HepG2 (cell line): ENCODE results near the gene ADGRV1. TPM values are rescaled to one million over a fixed set of nuclear protein-coding genes. Genes with fewer than 3 reads are reported as not detected.

Source experiments
- ATAC-seq: fragments of 200-7000 bp; cut with Tn5 transposase; 3 replicates; pipeline ENCODE4 v1.9.1; 2020; ENCODE audit warnings: mild to moderate bottlenecking, moderate library complexity
- BruUV-seq: library from RNA; stranded (reverse); fragments of 400-500 nt; replicated peaks from 2 replicates; lab custom pipeline; 2021; lab: Mats Ljungman, UMichigan
- CTCF ChIA-PET: fragments of 300-600 bp; formaldehyde crosslinking; extraction: SDS; loops from one replicate; lab custom pipeline; 2021; ENCODE audit warnings: low total read pairs, inconsistent platforms, low intra/inter-chr PET ratio; lab: Yijun Ruan, JAX
- POLR2A ChIA-PET: fragments of 350-600 bp; sonication (Branson Sonifier 250); formaldehyde crosslinking; loops from one replicate; lab custom pipeline; 2020; ENCODE audit warnings: antibody characterized with exemption, inconsistent platforms; lab: Yijun Ruan, JAX
- DNase-seq: peaks from one replicate; pipeline ENCODE4 v3.0.0-alpha.2; 2015; ENCODE audit warnings: low spot score
- FAIRE-seq: peaks from 3 replicates; lab custom pipeline; 2011; peaks lifted over from hg19 to GRCh38; lab: Jason Lieb, UNC
- H2AFZ ChIP-seq: one replicate; pipeline ENCODE4 v1.6.1; 2011; ENCODE audit warnings: low read length, inconsistent platforms
- H3K27ac ChIP-seq: fragments of 300-600 bp; 3 replicates; pipeline ENCODE4 v1.8.0; 2011; ENCODE audit warnings: mixed run types, mild to moderate bottlenecking, mixed read lengths, low read length, inconsistent platforms; ENCODE audit not compliant: insufficient read depth; ENCODE audit errors: extremely low read length
- H3K27me3 ChIP-seq, 2 experiments: fragments of 200-600 bp in 1 of 2; 2 replicates in 1 of 2; 3 replicates in 1 of 2; pipeline versions ENCODE4 v1.6.0 to v1.8.0; 2011; ENCODE audit warnings: low read length in 2 of 2, mild to moderate bottlenecking in 2 of 2, moderate library complexity in 2 of 2, inconsistent platforms in 1 of 2; ENCODE audit not compliant: insufficient read depth in 2 of 2, control insufficient read depth in 1 of 2
- H3K36me3 ChIP-seq, 2 experiments: fragments of 200-600 bp in 1 of 2; replicated peaks in 1 of 2; 2 replicates in 1 of 2; 3 replicates in 1 of 2; pipeline versions ENCODE4 v1.5.1 to v1.8.0; 2011; ENCODE audit warnings: low read length in 2 of 2, inconsistent platforms in 1 of 2; ENCODE audit not compliant: insufficient read depth in 2 of 2, control insufficient read depth in 1 of 2
- H3K4me1 ChIP-seq: 2 replicates; pipeline ENCODE4 v1.5.1; 2012; ENCODE audit warnings: low read length, inconsistent platforms; ENCODE audit not compliant: insufficient read depth
- H3K4me2 ChIP-seq: 2 replicates; pipeline ENCODE4 v1.6.0; 2011; ENCODE audit warnings: low read depth, low read length, inconsistent platforms
- H3K4me3 ChIP-seq, 3 experiments: fragments of 200-600 bp in 1 of 3; sonication (generic), shearing (Covaris generic) in 1 of 3; replicated peaks in 1 of 3; 2 replicates each; pipeline ENCODE4 v1.5.1; 2011 to 2016; ENCODE audit warnings: low read length in 3 of 3, inconsistent platforms in 2 of 3, low read depth in 2 of 3, mild to moderate bottlenecking in 2 of 3, control low read depth in 1 of 3, mixed read lengths in 1 of 3; ENCODE audit not compliant: insufficient read depth in 1 of 3
- H3K79me2 ChIP-seq: one replicate; pipeline ENCODE4 v1.6.1; 2011; ENCODE audit warnings: low read length, inconsistent platforms; ENCODE audit not compliant: insufficient read depth
- H3K9ac ChIP-seq: 2 replicates; pipeline ENCODE4 v1.6.0; 2011; ENCODE audit warnings: mild to moderate bottlenecking, low read depth, low read length, inconsistent platforms; ENCODE audit not compliant: insufficient read depth
- H3K9me3 ChIP-seq: 2 replicates; pipeline ENCODE4 v1.5.1; 2012; ENCODE audit warnings: mild to moderate bottlenecking, low read length
- H4K20me1 ChIP-seq: 2 replicates; pipeline ENCODE4 v1.6.0; 2011; ENCODE audit warnings: inconsistent platforms, mild to moderate bottlenecking, low read length, moderate library complexity; ENCODE audit not compliant: insufficient read depth
- KDM5A ChIP-seq: fragments of 200-600 bp; sonication (generic); IDR thresholded peaks from 2 replicates; pipeline ENCODE4 v1.7.0; 2018; ENCODE audit warnings: antibody characterized with exemption, mild to moderate bottlenecking, low read length, borderline replicate concordance
- KIAA2018 ChIP-seq: sonication (generic); formaldehyde crosslinking; IDR thresholded peaks from 2 replicates; pipeline ENCODE4 v1.5.0; 2020; ENCODE audit warnings: mild to moderate bottlenecking, missing genetic modification reagents, borderline replicate concordance
- POLR2AphosphoS5 ChIP-seq: IDR thresholded peaks from 2 replicates; pipeline ENCODE4 v1.6.1; 2012; ENCODE audit warnings: low read depth, low read length
- ZNF672 ChIP-seq: sonication (generic); formaldehyde crosslinking; IDR thresholded peaks from 2 replicates; pipeline ENCODE4 v1.8.1; 2022; ENCODE audit warnings: missing genetic modification reagents
- WGBS: methylation state at CpG from one replicate; pipeline ENCODE4 v1.1.6; 2017; ENCODE audit warnings: low lambda C conversion rate; 5-methylcytosine and 5-hydroxymethylcytosine counted together
- in situ Hi-C: cut with HindIII; loops from 2 replicates; pipeline ENCODE4 v1.10.0; 2017; ENCODE audit warnings: low pct_unique_long_range_greater_than_20kb; ENCODE audit not compliant: extremely low pct_ligation_motif_present
- intact Hi-C: fragments of 100-400 bp; cut with micrococcal nuclease; formaldehyde crosslinking; loops from one replicate; pipeline ENCODE4 v1.10.0; 2022; ENCODE audit not compliant: unreplicated experiment
- polyA plus RNA-seq, 8 experiments: library from polyadenylated mRNA; depleted of rRNA in 3 of 8; stranded (reverse) in 7 of 8; unstranded in 1 of 8; fragments of >200 nt; fragmentation: Illumina TruSeq in 4 of 8; extraction: Trizol in 4 of 8; gene quantifications; 2 replicates each; pipeline versions ENCODE4 v1.2.1 to v1.2.3, GENCODE V29; 2011 to 2016; ENCODE audit warnings: low read depth in 4 of 8, missing spikeins in 1 of 8, mixed read lengths in 1 of 8; ENCODE audit not compliant: insufficient read depth in 1 of 8
- total RNA-seq, 5 experiments: library from RNA; depleted of rRNA; stranded (reverse); fragments of >200 nt; fragmentation: Illumina TruSeq; extraction: Trizol; gene quantifications; 2 replicates each; pipeline ENCODE4 v1.2.3, GENCODE V29; 2016; ENCODE audit warnings: low read depth in 1 of 5
- TF ChIP-seq, protein P1 (sequence below): sonication (generic); formaldehyde crosslinking; IDR thresholded peaks from 2 replicates; pipeline ENCODE4 v1.5.1; 2020; ENCODE audit warnings: missing genetic modification reagents, mild to moderate bottlenecking, borderline replicate concordance
- TF ChIP-seq, protein P2 (sequence below): IDR thresholded peaks from 2 replicates; pipeline ENCODE4 v1.6.1; 2016; ENCODE audit warnings: missing compliant biosample characterization, missing genetic modification reagents, borderline replicate concordance

The ADGRV1 gene
- total and polyA plus RNA-seq, 2 of the 13 experiments (the other 11 are each of a cell fraction or from before 2014, with no cell fraction given): 1.7 to 3.9 TPM

DNA sequence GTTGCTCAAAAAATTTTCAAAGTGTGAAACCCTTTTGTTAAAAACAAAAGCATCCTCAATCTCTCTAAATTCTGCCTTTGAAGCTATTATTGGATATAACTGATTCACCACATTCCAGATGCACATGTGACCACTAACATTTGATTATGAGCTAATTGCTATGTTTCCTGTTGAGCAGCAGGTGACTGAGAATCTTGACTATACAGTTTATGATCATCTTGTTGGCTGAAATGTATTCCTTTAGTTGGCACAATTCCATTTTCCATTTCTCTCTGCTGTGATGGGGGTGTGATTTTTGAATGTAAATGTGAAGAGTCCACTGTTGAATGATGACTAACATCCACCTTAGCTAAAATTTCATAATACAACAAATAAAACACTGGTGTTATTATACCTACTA is 39.9 kb upstream of the ADGRV1 start (continued):
- no peak for TF ChIP-seq POLR2AphosphoS5

GRCh38 chr5:90519081-90519480 is 39.5 kb upstream of the ADGRV1 start:
- Histone ChIP-seq H4K20me1 (no peaks in the 10 kb centered on the region), H3K9ac (no peak overlapping the region), H3K9me3 (no peaks in the 10 kb centered on the region), H3K27ac (no peak overlapping the region)
- intact Hi-C loops: no loop called here
- no TSS peak for BruUV-seq
- no peak for TF ChIP-seq KDM5A
- no peak for TF ChIP-seq ZNF672 (CRISPR knock-in tag)
- TF ChIP-seq, protein P1, sequence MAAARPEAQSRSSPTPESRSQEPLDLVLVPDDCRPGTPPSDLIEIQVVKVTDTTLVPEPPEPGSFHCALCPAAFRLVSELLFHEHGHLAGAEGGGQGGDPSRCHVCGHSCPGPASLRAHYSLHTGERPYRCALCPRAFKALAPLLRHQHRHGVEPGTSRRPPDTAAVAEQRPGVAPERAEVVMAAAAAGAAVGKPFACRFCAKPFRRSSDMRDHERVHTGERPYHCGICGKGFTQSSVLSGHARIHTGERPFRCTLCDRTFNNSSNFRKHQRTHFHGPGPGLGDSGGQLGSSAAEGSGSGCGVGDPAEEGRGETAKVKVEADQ (CRISPR knock-in tag): no peak
- no peak for TF ChIP-seq KIAA2018 (CRISPR knock-in tag)
- TF ChIP-seq, protein P2, sequence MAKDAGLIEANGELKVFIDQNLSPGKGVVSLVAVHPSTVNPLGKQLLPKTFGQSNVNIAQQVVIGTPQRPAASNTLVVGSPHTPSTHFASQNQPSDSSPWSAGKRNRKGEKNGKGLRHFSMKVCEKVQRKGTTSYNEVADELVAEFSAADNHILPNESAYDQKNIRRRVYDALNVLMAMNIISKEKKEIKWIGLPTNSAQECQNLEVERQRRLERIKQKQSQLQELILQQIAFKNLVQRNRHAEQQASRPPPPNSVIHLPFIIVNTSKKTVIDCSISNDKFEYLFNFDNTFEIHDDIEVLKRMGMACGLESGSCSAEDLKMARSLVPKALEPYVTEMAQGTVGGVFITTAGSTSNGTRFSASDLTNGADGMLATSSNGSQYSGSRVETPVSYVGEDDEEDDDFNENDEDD (CRISPR knock-in tag): no peak
- TF ChIP-seq, all 625 proteins: peak for 0
- no peaks in the 10 kb centered on the region for H3K79me2 ChIP-seq
- H3K27me3 ChIP-seq: no peaks in the 10 kb centered on the region
- POLR2A ChIA-PET: no interaction called here
- in situ Hi-C loops: no loop called here
- no peak overlapping the region for H3K4me3 ChIP-seq
- no peaks in the 10 kb centered on the region for H3K4me1 ChIP-seq
- H3K36me3 ChIP-seq: peaks cover 1 to 23% of the 10 kb centered on the region in 2 experiments; a peak in 2 of 5 replicates
- DNase-seq (no peak), FAIRE-seq (no peak), ATAC-seq (no peak)
- H3K4me2 ChIP-seq: no peak overlapping the region
- H2AFZ ChIP-seq: no peak overlapping the region
- WGBS: 98% methylated on average over 7 of the region's 7 CpGs
- CTCF ChIA-PET: no interaction called here
